ENCODE data around the gene HIGD1B.
"Not testable (repeated sequence)": the region's sequence is repeated elsewhere in the genome, so short reads cannot be mapped to it uniquely, and the experiment has no call there.

The HIGD1B gene

GRCh38 chr17:44847586-44847985, at the start of gene HIGD1B:
HIGD1B (plus strand) TSS chr17:44847883; CDS start chr17:44848153, 270 bp downstream.
- no peak for DNase-seq (ENCODE audit: low spot score)

GRCh38 chr17:44798356-44798755, 49.3 kb upstream of the HIGD1B start:
- no peak for DNase-seq (ENCODE audit: low spot score)

GRCh38 chr17:44801880-44802279, 45.8 kb upstream of the HIGD1B start:
- no peak for DNase-seq (ENCODE audit: low spot score)

GRCh38 chr17:44804302-44805089, 43.2 kb upstream of the HIGD1B start:
- DNase-seq (ENCODE audit: low spot score), result peak; percentile 26

GRCh38 chr17:44807093-44807816, 40.4 kb upstream of the HIGD1B start:
- DNase-seq (ENCODE audit: low spot score), result no peak

- no peak for DNase-seq (ENCODE audit: low spot score)
These were observed 39.9 kb upstream of the HIGD1B start for GRCh38 chr17:44807817-44808155.

- no peak for DNase-seq (ENCODE audit: low spot score)
These were observed 39.5 kb upstream of the HIGD1B start for GRCh38 chr17:44808156-44808555.

- DNase-seq (ENCODE audit: low spot score), result not testable (repeated sequence)
These were observed 38.9 kb upstream of the HIGD1B start for GRCh38 chr17:44808656-44809388.

- no peak for DNase-seq (ENCODE audit: low spot score)
These were observed 35.4 kb upstream of the HIGD1B start for GRCh38 chr17:44812263-44812662.

- not testable (repeated sequence) for DNase-seq (ENCODE audit: low spot score)
These were observed 29.2 kb upstream of the HIGD1B start for GRCh38 chr17:44818508-44818907.

GRCh38 chr17:44820631-44821212, 27.0 kb upstream of the HIGD1B start:
- no peak for DNase-seq (ENCODE audit: low spot score)

- DNase-seq (ENCODE audit: low spot score), result not testable (repeated sequence)
These were observed 22.4 kb upstream of the HIGD1B start for GRCh38 chr17:44825236-44825635.

GRCh38 chr17:44826123-44826790, 21.4 kb upstream of the HIGD1B start:
- no peak for DNase-seq (ENCODE audit: low spot score)

GRCh38 chr17:44827863-44828262, 19.8 kb upstream of the HIGD1B start:
- no peak for DNase-seq (ENCODE audit: low spot score)

GRCh38 chr17:44828919-44829522, 18.7 kb upstream of the HIGD1B start:
- no peak for DNase-seq (ENCODE audit: low spot score)

GRCh38 chr17:44829523-44830358, 17.9 kb upstream of the HIGD1B start, which contains the start of gene GJC1:
GJC1 (minus strand) TSS chr17:44830287; CDS start chr17:44805817, 24,470 bp downstream.
- no peak for DNase-seq (ENCODE audit: low spot score)

GRCh38 chr17:44830359-44831288, 17.1 kb upstream of the HIGD1B start:
- DNase-seq (ENCODE audit: low spot score), result no peak

- no peak for DNase-seq (ENCODE audit: low spot score)
These were observed 16.3 kb upstream of the HIGD1B start for GRCh38 chr17:44831371-44831770.

GRCh38 chr17:44832805-44833204, 14.9 kb upstream of the HIGD1B start:
- DNase-seq (ENCODE audit: low spot score), result no peak

All from Ammon's horn (tissue), 1 donor.